IPS DF 19.7 (cell line): ENCODE measurements around the gene PHAX.
"Not testable (repeated sequence)": the region's sequence is repeated elsewhere in the genome, so short reads cannot be mapped to it uniquely, and the experiment has no call there.

Experiments
- DNase-seq: peaks from one replicate; pipeline ENCODE4 v3.0.0-alpha.2; 2013; ENCODE audit warnings: low read depth, low spot score

The PHAX gene

DNA sequence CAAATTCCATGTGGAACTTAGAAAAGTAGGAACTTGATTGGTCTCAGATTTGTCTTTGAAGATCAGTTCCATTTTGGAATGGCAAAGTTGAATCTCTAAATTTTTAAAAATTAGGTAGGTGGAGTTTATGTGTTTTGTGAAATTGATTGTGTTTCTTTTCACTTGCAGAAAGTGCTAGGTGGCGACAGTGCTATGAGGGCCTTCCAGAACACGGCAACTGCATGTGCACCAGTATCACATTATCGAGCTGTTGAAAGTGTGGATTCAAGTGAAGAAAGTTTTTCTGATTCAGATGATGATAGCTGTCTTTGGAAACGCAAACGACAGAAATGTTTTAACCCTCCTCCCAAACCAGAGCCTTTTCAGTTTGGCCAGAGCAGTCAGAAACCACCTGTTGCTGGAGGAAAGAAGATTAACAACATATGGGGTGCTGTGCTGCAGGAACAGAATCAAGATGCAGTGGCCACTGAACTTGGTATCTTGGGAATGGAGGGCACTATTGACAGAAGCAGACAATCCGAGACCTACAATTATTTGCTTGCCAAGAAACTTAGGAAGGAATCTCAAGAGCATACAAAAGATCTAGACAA lies 2.8 kb downstream of the PHAX start:
- no peak for DNase-seq

DNA sequence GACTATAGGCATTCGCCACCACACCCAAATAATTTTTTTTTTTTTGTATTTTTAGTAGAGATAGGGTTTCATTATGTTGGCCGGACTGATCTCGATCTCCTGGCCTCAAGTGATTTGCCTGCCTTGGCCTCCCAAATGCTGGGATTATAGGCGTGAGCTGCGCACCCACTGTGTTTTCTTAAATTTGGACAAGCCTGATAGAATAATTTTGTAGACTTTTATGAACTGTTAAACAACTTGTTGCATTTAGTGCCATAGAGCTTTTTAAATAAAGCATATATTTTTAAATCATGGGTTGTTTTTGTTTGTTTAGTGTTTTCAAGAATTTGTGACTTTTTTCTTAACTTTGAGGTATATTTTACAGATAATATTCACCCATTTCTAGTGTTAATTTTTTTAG lies 4.8 kb downstream of the PHAX start:
- no peak for DNase-seq

DNA sequence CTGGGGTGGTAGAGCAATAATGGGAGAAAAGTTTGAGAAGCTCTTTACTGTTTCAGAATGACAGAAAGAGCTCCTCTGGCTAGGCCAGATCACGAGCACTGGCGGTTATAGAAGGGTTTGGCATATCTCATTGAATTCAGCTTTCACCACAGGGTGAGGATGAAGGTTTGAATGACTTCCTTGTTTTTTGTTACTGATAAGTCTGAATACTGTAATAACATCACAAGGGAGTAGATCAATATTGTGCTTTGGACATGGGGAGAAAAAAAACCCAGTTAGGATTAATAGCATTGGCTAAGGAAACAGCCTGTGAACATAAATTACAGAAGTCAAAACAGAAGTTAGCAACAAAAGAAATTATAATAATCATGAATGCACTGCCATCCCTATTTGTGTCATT lies 9.4 kb downstream of the PHAX start:
- DNase-seq = no peak

DNA sequence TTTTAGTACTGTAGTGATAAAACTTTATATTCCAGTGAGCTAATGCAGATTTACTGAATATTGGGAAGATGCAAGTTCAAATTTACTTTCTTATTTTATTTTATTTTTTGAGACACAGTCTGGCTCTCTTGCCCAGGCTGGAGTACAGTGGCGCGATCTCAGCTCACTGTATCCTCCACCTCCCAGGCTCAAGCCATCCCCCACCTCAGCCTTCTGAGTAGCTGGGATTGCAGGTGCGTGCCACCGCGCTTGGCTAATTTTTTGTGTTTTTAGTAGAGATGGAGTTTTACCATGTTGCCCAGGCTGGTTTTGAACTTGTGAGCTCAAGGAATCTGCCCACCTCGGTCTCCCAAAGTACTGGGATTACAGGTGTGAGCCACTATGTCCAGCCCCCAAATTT lies 9.9 kb downstream of the PHAX start:
- DNase-seq = no peak

DNA sequence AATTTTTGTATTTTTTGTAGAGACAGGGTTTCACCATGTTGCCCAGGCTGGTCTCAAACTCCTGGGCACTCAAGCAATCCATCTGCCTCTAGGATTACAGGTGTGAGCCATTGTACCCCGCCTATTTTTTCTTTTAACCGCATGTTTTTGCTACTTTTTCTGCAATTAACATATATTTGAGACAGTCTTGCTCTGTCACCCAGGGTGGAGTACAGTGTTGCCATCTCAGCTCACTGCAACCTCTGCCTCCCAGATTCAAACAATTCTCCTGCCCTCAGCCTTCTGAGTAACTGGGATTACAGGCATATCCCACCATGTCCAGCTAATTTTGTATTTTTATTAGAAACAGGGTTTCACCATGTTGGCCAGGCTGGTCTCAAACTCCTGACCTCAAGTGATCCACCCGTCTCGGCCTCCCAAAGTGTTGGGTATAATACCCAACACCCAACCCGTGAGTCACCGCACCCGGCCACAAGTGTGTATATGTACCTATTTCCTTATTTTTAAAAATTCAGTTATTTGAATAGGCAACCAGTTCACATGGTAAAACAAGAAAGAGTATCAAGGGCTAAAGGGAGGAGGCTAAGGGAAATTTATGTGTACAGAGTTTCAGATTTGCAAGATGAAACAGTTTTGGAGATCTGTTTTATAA lies 13.3 kb downstream of the PHAX start:
- no peak for DNase-seq

DNA sequence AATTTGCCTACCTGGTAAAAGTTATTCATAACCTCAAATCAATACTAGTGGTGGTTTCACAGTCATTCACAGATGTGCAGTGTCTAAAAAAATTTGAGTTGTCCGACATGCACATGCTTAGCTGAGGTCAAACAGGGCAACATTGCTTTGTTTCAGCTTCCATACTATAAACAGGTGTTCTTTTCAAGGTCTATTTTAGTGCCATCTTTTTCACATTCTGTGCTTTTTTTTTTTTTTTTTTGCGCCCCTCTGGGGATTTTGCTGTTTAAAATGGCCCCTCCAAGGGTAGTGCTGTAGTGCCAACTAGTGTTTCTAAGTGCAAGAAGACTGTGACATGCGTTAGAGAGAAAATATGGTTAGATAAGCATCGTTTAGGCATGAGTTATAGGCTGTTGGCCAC lies 14.5 kb downstream of the PHAX start:
- DNase-seq = no peak

DNA sequence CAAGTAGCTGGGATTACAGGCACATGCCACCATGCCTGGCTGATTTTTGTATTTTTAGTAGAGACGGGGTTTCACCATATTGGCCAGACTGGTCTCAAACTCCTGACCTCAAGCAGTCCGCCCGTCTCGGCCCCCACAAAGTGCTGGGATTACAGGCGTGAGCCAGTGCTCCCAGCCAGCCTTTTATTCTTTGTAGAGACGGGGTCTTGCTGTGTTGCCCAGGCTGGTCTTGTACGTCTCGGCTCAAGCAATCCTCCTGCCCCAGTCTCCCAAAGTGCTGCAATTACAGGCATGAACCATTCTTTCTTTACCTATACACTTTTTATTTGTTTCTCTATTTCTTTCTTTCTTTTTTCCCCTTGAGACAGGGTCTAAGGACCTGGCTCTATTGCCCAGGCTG lies 16.9 kb downstream of the PHAX start:
- DNase-seq = not testable (repeated sequence)

DNA sequence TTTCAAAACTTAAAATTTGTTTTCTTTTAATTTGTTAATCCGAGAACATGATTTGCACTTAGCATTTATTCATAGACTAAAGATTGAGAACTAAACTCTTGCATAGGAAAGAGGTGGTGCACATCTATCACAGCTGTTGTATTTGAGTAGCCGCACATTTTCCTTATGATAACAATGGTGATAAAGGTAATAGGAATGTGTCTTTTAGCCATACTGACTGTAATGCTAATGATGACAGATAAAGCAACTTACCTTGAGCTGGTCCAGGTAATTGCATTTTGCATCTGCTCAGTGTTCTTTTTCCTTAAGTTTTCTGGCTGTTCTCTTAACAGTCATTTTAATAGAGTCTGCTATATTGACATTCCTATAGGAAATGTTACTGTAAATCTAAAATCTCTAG lies 19.0 kb downstream of the PHAX start:
- no peak for DNase-seq

DNA sequence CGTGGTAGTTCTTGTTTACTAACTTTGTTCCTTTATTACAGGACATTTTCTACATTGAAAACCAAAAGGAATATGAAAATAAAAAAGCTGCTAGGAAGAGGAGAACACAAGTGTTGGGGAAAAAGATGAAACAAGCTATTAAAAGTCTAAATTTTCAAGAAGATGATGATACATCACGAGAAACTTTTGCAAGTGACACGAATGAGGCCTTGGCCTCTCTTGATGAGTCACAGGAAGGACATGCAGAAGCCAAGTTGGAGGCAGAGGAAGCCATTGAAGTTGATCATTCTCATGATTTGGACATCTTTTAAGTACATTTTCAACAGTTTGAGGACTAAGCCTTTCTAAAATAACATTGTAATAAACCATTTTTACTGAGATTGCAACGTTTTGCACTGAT lies 23.8 kb downstream of the PHAX start:
- DNase-seq = no peak

DNA sequence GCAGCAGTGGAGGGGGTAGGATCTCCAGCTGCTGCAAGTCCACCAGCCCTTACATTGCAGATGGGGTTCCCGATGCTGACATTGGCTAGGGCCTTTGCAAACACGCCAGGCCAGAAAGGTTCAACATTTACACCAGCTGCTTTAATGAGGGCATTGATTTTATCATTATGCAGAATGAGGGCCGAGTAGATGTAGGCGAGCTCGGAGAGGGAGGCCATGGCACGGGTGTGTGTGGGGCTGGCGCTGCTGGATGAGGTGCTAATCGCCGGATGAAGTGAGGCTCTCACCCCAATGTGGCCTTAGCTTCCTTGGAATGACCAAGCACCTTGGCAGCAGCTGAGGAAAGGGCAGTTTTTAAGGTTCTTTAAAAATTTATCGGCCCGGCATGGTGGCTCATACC lies 27.4 kb downstream of the PHAX start:
- no peak for DNase-seq

DNA sequence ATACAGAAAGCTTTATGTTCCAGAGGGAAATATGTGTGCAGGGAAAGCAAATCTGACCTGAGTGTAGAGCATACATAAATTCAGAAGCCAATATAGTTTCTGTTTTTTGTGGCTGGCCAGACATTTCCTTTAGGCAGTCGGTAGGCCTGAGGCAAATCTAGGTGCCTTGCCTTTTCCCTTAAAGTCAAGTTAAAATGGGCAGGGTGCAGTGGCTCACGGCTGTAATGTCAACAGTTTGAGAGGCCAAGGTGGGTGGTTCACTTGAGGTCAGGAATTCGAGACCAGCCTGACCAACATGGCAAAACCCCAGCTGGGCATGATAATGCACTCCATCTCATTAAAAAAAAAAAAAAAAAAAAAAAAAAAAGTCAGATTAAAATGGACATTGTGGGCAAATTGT lies 31.2 kb downstream of the PHAX start:
- DNase-seq = no peak

DNA sequence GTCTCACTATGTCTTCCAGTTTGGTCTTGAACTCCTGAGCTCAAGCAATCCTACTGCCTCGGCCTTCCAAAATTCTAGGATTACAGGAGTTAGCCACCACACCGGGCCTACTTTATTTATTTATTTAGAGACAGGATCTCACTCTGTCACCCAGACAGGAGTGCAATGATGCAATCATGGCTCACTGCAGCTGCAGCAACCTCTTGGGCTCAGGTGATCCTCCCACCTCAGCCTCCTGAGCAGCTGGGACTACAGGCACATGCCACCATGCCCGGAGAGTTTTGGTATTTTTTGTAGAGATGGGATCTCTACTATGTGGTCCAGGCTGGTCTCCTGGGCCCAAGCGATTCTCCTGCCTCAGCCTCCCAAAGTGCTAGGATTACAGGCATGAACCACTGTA lies 32.8 kb downstream of the PHAX start:
- no peak for DNase-seq

DNA sequence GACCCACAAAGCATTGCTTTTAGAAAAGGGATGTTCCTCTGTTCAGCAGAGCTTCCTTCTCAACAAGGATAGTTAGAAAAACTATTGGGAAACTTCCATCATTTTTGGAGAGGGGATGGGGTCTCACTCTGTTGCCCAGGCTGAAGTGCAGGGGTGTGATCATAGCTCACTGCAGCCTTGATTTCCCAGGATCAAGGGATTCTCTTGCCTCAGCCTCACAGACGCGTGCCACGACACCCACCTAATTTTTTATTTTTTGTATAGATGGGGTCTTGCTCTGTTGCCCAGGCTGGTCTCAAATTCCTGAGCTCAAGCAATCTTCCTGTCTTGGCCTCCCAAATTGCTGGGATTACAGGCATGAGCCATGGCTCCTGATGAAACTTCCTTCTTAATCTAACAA lies 34.8 kb downstream of the PHAX start:
- DNase-seq = no peak

DNA sequence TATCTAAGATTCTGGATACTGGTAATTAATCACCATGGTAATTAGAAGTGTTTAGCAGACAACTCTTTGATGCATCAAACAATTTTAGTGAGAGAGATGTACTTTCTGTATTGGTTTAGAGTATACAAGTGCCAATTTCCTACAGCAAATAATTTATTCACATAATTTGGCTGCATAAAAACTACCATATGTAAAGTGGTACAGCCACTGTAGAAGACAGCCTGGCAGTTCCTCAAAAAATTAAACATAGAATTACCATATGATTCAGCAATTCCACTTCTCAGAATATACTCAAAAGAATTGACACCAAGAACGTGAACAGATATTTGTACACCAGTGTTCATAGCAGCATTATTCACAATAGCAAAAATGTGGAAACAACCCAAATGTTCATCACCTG lies 36.2 kb downstream of the PHAX start:
- DNase-seq = no peak

DNA sequence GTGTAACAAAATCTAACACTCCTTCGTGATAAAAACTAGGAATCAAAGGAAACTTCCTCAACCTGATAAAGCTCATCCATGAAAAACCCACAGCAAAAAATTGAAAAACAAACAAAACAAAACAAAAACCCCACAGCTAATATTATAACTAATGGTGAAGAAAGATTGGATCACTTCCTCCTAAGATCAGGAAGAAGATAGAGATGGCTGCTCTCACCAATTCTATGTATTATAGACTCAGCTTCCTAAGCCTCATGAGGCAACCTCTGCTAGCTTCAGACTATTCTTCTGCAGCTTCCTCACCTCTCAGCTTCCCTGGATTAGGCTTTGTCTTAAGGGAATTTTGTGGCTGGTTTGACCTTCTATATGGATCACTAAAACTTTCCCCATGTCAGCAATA lies 40.1 kb downstream of the PHAX start:
- DNase-seq = no peak

DNA sequence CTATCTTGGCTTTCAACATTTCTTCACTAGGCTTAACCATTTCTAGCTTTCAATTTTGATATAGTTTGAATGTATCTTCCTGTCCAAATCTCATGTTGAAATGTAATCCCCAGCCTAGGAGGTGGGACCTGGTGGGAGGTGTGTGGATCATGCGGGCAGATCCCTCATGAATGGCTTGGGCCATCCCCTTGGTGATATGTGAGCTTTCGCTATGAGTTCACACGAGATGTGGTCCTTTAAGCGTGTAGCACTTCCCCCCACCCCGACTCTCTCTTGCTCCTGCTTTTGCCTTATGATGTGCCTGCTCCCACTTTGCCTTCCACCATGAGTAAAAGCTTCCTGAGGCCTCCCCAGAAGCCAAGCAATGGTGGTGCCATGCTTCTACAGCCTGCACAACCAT lies 40.6 kb downstream of the PHAX start:
- no peak for DNase-seq

DNA sequence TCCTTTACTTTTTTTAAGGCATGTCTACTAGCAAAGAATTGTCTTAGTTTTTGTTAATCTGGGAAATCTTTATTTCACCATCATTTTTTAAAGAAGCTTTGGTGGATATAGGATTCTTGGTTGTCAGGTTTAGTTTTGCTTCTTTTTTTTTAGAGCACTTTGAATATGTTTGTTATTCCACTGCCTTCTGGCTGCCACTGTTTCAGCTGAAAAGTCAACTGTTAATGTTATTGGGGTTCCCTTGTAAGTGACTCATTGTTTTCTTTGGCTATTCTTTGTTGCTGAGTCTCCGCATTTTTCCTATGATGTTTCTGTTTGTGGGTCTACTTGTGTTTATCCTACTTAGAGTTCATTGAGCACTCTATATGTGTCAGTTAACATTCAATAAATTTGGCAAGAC lies 44.4 kb downstream of the PHAX start:
- DNase-seq = no peak

DNA sequence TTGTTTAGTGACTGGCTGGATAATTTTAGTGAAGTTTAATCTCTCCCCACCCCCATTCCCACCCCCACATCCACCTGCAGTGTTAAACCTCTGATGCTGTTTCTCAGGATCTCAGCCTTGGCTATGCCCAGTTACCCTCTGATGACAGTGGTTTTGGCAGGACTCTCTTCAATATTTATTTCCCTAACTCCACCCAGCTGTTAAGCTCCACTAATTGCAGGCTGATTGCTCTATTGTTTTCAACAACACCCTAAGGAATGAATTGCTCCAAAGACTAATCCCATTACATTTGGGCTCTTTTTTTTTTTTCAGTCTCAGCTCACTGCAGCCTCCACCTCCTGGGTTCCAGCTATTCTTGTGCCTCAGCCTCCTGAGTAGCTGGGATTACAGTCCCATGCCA lies 46.3 kb downstream of the PHAX start:
- no peak for DNase-seq

DNA sequence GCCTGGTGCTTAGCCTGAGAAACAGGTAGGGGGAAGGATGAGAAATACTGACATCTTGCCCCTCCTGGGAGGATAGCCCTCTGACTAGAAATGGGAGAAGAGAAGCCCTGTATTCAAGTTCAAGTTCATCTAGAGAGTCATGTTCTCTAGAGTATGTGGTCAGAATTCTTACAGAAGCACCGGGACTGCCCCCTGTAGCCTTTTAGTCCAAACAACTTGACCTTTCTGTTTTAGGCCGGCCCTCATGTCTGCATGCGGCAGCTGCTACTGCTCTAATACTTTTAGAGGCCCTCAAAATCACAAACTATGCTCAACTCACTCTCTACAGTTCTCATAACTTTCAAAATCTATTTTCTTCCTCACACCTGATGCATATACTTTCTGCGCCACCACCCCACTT lies 47.7 kb downstream of the PHAX start:
- no peak for DNase-seq

DNA sequence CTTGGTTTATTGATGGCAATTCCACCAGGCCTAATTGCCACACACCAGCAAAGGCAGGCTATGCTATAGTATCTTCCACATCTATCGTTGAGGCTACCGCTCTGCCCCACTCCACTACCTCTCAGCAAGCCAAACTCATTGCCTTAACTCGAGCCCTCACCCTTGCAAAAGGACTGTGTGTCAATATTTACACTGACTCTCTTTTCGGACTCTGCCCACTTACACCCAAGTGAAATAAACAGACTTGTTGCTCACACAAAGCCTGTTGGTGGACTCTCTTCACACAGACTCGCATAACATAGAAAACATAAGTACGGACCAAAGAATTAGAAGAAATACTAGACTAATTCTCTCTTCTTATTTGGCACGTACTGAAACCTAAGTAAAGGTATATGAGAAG lies 48.3 kb downstream of the PHAX start:
- not testable (repeated sequence) for DNase-seq

DNA sequence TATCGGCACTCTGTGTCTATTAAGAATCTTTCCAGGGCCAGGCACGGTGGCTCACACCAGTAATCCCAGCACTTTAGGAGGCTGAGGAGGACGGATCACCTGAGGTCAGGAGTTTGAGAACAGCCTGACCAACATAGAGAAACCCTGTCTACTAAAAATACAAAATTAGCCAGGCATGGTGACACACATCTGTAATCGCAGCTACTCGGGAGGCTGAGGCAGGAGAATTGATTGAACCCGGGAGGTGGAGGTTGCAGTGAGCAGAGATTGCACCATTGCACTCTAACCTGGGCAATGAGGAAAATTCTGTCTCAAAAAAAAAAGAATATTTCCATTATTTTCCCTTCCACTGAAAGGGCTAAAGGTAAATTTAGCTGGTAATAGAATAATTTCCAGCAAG lies 49.0 kb downstream of the PHAX start:
- DNase-seq = not testable (repeated sequence)

DNA sequence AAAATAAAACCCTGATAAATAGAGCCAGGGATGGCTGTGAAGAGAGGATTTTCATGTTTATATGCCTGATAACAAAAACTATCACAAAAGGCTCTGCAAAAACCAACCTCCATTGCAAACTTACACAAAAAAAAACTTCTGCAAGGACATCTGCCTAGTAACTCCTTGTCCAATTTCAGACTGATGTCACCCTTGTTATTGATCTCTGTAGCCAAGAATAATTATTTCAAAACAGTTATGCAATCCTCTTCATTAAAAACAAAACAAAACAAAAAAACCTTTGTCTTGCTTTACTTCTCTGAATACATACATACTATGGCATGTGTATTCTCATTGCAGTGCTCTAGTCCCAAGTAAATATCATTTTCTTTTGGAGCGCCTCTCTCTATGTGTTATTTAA lies 49.7 kb downstream of the PHAX start:
- DNase-seq = no peak

DNA sequence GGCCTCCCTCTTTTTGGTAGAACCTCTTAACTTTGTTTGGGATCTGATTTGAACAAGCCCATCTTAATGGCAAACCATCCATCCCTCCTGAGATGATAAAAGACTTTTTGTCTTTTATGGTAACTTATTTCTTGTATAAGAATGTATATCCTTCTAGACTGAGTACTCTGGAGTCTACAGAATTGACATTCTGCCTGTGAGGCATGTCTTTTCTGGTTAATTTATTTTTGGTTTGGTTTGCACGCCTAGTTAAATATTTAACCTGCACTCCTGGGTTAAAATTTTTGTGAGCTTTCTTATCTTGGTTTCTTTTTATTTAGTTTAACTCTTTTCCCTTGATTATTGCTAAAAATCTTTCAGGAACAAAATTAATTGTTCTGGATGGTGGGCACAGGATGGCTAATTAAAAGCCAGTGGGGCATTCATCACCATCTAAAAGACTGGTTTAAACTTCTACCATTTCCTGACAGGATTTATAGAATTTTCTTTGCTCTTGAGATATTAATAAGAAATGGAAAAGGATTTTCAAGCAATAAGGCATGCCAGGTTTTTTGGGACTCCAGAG lies 50.3 kb downstream of the PHAX start:
- no peak for DNase-seq
